HG03064 (cell line): ENCODE measurements around the gene CELA3A.

ENCODE experiments used
- ATAC-seq: cut with Tn5 transposase; IDR thresholded peaks from one replicate; pipeline ENCODE4 v1.9.1; 2021; ENCODE audit warnings: low read depth; ENCODE audit not compliant: unreplicated experiment

CELA3A gene

DNA sequence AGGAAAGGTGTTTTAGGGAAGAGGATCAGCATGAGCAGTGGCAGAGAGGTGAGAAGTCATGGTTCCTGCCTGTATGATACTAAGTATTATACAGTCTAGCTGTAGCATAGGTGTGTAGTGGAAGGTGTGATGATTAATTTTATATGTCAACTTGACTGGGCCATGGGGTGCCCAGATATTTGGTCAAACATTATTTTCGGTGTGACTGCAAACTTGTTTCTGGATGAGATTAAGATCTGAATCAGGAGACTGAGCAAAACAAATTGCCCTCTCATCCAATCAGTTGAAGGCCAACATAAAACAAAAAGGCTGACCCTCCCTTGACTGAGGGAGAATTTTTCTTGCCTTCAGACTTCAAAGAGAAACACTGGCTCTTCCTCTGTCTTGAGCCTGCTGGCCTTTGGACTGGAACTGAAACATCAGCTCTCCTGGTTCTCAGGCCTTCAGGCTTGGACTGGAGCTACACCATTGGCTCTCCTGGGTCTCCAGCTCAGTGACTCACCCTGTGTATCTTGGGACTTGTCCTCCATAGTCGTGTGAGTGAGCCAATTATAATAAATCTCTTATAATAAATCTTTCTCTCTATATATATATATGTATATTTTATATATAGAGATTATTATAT is 44.3 kb downstream of the CELA3A start:
- ATAC-seq = no peak

DNA sequence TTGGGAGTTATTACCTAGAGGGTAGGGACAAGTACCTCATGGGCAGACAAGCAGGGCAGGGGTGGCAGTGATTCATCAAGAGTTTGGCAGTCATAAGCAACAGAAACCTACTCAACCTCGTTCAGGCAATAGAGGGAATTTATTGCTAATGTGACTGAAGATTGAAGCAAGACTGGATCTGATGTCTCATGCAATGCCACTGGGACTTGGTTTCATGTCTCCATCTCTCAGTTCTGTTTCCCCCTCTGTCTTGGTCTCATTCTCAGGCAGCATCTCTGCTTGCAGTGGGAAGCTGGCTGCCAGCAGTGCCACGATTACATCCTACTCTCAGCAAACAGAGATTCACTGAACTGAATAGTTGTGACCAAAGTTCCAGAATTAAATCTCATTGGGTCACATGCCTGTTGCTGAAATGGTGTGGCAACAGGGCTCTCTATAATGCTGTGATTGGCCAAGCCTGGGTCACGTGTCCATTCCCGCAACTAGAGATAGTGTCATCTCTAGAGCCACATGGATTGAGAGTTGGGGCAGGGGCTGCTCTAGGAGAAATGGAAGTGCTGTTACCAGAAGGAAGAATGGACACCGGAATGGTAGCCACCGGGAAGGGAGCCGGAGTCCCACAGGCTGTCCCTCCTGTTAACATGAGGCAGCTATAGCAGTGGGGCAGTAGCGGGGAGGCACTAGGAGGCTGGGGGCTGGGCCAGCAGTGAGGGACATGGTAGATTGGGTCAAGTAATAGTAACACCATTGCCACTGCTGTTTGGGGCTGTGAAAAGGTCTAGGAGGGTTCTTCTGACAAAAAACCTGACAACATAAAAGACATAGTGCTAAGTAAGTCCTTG is 47.1 kb downstream of the CELA3A start:
- no peak for ATAC-seq

DNA sequence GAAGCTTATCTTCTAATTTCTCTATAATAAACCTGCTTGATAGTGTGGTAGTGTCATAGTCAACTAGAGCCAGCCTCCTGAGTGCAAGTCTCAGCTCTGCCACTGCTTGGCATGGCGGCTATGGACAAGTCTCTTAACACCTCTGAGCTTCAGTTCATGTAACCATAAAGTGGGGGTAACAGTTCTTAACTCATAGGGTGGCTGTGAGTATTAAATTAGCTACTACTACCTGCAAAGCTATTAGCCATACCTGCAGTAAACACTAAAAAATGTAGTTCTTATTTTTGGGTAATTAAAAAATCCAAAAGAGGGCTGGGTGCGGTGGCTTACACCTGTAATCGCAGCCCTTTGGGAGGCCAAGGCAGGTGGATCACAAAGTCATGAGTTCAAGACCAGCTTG is 48.9 kb downstream of the CELA3A start:
- ATAC-seq = no peak

DNA sequence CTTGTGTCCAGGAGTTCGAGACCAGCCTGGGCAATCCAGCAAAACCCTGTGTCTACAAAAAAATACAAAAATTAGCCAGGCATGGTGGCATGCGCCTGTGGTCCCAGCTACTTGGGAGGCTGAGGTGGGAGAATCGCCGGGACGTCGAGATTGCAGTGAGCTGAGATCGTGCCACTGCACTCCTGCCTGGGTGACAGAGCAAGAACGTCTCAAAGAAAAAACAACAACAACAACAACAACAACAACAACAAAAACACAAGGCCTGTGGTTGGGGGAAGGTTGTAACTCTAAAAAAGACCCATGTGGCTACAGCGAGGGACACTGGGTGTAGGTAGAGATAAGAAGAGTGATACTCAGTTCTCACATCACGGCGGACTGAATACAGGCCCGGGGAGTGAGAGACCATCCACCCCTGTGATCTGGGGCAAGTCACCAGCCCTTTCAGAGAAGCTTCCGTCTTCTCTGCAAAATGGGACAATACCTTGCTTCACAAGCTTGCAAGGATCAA is 50.2 kb downstream of the CELA3A start:
- ATAC-seq = no peak

DNA sequence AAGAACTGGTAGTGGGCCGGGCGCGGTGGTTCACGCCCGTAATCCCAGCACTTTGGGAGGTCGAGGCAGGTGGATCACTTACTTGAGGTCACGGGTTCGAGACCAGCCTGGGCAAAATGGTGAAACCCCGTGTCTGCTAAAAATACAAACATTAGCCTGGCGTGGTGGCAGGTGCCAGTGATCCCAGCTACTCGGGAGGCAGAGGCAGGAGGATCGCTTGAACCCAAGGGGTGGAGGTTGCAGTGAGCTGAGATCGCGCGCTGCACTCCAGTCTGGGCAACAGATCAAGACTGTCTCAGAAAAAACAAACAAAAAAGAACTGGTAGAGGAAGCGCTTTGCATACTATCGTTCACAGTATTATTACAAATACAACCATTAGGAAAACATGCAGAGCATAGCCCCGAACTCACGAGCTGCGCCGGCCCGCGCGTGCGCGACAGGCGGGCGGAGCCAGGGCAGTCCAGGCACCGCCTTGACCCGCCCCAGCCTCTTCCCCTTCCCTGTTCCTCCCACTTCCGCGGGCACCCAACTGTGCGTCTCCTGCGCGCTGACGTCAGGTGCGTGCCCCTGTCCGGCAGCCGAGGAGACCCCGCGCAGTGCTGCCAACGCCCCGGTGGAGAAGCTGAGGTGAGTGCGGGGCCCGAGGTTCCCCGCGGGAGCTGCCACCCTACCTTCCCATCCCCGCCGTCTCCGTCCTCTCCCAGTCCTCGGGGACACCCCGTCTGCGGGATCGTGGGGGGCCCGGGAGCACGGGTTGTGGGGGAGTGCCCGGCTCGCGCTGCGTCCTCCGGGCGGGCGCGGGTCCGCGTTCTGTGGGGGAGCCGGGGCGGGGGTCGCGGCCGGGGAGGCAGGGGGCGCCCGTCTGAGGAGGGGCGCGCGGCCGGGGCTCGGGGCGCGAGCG is 50.9 kb downstream of the CELA3A start, which contains the start of gene CDC42:
TSS of gene CDC42 (plus strand) at position 595 of the 902 bp plus-strand sequence. CDS start 25,770 bp downstream, outside the sequence.
- ATAC-seq = peak; percentile 82

DNA sequence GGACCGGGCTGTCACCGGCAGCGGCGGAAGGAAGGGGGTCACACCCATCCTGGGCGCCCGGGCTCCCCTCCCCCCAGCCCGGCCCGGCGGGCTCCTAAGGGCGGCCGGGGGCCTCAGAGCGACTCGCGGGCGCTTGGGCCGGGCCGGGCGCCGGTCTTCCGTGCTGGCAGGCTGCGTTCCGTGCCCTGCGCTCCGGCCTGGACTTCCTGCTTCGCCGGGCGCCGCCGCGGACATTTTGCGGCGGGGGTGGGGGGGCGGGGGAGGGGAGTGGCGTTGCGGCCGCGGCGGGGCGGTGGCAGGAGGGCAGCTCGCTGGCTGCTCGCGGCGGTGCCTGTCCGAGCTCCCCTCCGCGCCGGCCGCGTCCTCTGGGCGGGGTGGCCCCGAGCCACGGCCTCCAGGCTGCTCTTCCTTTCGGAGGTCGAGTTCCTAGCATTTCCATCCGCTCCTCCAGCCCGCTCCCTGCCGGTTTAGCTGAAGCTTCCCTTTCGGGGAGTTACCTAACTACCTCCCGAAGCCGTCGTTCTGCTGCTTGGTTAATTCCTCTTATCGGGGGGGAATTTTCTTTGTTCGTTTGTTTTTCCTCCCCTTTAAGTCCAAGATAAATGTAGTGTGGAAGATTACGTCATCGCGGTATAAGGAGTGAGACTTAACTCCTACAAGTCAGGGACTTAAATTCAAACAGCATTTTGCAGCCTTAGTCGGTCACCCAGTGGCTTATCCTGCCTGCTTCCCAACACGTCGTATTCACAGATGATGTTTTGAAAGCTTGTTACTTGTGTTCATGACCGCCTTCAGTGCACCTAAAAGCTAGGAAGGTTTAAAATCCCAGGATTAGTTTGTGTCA is 51.8 kb downstream of the CELA3A start:
- peak; percentile 41 for ATAC-seq

DNA sequence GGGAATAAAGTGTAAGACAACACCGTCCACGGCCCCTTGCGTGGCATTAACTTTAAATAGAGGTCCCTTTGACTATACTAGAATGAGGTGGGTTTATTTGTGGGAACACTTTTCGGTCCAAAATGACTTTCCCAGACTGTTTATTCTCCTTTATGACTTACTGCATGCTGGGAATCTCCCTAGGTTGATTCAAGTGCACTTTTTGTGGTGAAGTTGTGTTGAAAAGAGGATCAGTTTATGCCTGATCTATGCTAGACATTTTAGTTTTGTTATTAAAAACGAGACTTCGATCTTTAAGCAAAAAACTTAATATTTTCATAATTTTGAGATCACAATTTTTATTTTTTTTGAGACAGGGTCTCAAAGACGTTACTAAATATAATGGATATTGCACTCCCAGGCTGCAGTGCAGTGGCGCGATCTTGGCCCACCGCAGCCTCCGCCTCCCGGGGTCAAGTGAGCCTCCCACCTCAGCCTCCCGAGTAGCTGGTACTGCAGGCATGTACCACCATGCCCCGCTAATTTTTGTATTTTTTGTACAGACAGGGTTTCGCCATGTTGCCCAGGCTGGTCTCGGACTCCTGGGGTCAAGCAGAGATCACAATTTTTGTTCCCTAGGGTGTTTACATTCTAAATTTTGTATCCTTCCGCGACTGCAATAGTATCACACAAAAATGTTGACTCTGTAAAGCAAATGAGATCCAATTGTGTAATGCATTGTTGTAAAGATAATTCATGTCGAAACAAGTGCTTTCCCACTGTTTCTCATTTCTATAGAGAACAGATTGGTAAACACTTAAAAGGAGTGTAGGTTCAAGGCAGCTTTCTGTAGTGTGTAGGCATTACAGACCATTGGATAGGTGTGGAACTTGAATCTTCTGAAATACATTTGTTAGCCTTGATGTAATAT is 52.7 kb downstream of the CELA3A start:
- no peak for ATAC-seq

DNA sequence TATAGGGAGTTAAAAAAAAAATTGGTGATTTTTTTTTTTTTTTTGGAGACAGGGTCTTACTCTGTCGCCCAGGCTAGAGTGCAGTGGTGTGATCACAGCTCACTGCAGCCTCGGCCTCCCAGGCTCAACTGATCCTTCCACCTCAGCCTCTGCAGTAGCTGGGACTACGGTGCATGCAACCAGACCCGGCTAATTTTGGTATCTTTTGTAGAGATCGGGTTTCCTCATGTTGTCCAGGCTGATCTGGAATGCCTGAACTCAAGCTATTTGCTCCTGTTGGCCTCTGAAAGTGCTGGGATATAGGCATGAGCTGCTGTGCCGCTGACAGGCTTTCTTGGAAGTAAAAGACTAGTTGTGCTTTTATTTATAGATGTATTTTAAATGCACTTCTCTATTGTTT is 54.0 kb downstream of the CELA3A start:
- ATAC-seq = no peak

DNA sequence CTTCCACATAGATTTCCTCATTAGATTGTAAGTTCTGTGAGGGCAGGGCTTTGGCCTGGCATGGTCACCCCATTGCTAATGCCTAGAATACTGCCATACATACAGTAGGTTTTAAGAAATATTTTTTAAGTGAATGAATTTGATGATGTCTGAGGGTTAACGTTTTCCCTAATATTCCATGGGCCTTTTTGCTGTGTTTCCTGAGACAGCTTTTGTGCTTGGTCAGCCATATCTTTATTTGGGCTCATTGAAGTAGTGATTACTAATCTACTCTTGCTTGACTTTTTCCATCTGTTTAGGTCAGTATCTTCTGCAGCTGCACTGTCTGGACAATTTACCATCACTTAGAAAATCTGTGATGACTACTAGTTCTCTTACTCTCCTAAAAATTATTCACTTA is 54.6 kb downstream of the CELA3A start:
- no peak for ATAC-seq

DNA sequence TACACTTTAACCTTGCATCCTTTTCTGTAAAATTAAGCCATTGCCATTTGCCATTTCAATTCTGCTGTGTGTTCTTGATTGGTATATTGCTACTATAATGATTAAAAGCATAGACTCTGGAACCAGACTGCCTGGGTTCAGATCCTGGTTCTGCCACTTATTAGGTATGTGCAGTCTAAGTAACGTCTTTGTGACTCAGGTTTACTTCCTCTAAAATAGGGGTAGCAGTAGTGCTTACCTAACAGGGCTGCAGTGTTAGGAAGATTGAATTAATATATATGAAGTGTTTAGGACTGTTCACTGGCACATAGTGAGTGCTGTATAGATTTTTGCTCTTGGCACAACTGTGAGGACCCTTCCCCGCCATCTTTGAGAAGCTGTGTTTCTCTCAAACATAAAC is 55.5 kb downstream of the CELA3A start:
- no peak for ATAC-seq

DNA sequence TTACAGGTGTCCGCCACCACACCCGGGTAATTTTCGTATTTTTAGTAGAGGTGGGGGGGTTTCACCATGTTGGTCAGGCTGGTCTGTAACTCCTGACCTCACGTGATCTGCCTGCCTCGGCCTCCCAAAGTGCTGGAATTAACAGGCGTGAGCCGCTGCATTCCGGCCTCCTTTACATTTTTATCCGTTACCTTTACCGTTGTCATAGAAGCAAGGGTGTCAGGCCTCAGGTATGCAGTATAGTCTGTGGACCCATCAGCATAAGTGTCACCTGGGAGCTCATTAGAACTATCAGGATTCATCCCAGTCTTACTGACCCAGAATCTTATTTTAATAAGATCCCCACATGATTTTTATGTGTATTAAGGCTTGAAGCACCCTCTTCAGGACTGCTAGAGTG is 56.4 kb downstream of the CELA3A start:
- ATAC-seq = no peak
